GM19452 (cell line): ENCODE results near the gene CIB4.

Experiments used
- ATAC-seq: cut with Tn5 transposase; IDR thresholded peaks from one replicate; pipeline ENCODE4 v1.9.1; 2021; ENCODE audit not compliant: unreplicated experiment

CIB4 gene

DNA sequence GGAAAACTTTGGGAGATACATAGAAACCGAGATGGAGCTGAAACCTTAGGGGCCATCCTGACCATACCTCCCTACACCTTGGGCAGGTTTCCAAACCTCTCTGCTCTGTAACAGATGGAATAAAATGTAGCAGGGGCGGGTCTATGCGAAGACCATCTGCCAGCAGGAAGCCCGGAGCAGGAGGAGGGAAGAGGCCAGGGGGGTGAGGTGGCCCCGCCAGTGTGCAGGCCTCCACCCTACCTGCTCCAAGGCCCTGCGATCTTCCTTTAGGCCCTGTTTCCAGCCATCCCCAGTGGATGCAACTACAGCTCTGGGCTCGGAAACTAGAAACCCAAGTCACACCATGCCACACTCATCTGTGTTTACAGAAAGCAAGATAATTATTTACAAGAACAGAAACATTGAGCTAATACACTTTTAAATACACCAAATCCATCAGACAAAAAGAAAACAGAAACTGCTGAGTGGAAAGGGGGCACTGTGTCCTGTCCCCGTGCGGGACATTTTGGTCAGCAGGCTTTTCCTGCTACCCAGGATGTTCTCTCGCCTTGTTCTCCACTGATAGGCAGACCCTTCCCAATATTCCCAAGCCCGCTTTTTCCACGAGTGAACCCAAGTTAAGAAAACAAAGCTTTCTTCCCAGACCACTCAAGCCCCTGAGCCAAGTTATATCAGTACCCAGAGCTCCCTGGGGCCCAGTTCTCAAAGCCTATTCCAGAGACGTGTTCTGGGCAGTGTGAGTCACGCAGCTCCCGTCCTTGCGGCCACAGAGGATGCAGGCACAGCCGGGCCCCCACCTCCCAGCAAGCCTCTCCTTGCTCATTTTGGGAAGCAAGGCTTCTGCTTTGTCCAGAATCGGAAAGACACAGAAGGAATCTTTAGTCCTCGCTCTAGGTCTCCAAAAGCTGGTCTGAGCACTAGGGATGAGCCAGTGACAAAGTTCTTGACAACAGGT lies 17.3 kb downstream of the CIB4 start:
- no peak for ATAC-seq

DNA sequence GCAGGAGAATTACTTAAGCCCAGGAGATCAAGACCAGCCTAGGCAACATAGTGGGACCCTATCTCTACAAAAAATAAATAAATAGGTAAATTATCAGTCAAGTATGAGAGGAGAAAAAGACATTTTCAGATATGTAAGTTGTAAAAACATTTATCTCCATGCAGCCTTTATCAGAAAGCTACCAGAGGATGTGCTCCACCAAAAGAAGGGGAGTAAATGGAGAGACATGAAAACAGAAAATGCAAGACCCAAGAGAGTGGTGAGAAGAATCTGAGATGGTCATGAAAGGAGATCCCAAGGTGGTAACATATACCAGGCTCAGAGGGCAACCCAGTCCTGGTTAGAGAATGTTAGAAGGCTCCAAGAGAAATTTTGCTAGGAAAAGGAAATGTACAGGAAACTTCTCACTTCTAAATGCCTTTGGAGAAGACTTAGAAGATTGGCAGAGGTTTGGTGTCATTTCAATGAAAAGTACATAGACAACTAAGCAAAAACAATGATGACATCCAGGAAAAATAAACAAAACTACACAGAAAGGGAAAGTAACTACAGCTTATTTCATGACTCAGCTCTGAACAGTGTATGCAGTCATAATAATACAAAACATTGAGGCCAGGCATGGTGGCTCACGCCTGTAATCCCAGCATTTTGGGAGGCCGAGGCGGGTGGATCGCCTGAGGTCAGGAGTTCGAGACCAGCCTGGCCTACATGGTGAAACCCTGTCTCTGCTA lies 19.5 kb downstream of the CIB4 start:
- ATAC-seq, result no peak

DNA sequence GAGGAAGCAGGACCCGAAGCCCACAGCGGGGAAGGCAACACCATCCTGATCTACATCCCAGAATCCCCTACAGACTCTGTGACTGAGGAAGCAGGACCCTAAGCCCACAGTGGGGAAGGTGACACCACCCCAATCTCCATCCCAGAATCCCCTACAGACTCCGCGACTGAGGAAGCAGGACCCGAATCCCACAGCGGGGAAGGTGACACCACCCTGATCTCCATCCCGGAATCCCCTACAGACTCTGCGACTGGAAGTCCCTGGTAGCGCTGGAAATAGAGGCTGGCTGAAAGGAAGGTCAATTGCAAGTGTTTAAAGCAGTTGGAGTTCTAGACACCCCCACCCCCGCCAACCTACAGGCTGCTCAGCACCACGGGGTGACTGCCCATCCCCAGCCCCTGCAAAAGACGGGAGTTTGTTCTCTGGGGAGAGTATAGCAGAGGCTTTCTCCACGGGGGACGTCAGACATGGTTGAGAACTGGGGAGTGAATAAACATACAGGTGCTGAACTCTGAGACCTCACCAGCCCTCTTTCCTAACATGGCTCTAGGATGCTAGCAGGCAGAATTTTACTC lies 21.0 kb downstream of the CIB4 start:
- no peak for ATAC-seq

DNA sequence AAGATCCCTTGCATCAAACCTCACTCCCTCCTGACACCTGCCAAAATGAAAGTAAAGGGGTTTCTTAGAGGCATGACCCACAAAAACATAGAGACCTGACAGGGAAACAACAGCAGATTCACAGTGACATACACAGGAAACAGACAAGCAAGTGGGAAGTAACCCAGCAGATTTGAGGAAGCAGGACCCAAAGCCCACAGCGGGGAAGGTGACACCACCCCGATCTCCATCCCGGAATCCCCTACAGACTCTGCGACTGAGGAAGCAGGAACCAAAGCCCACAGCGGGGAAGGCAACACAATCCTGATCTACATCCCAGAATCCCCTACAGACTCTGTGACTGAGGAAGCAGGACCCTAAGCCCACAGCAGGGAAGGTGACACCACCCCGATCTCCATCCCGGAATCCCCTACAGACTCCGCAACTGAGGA lies 21.6 kb downstream of the CIB4 start:
- no peak for ATAC-seq

DNA sequence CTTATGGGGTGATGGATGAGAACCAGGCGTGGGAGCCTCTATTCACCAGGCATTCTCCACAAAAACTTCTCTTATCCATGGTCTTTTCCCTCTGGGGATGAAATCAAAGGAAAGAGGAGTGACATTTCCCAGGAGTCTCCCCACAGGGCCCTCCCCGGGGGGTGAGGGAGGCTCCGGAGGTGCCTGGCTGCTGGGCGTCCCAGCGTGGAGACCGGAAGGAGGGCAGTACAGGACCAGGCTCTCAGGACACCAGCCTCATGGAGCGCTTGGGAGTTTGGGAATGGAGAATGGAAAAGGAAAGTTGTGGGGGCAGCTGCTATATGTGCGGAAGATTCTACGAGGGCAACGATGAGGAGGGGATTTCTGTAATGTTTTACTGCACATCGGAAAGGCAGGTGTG lies 22.1 kb downstream of the CIB4 start:
- no peak for ATAC-seq

DNA sequence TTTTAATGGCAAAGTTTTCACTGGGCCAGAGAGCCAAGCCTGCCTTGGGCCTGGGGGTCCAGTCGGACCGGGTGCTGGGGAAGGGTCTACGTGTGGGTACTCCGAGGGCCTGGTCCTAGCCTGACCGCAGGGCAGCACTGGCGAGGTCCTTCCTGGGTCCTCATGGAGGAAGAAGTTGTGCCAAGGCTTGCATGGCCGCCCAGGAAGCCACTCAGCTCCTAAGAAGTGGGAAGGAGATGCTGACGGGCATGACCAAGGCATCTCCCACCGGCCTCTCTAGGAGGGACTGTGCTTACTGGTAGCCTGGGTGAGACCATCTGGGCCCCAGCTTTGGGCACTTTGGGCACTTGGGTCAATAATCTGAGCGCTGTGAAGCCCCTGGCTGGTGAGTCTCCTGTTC lies 22.6 kb downstream of the CIB4 start:
- no peak for ATAC-seq

DNA sequence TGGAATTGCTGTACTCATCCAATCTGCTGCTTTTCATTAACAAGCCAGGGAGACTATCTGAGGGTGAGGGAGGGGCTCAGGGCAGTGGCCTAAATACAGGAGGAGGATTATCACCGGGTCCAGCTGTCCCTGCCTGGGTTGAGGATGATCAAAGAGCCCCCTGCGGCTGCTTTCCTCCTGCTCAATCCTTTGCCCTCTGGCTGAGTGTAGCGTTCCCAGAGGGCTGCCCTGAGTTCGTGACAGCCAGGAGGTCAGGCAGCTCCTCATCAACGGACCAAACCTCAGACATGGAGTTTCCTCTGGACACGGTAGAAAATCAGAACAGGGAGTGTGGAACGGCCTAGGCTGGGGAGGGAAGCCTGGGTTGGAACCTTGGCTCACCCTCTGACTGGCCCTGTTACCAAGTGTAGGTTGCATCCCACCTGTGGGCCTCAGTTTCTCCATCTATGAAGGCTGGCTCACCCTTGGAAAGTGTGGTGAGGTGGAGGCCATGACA lies 23.5 kb downstream of the CIB4 start:
- no peak for ATAC-seq

DNA sequence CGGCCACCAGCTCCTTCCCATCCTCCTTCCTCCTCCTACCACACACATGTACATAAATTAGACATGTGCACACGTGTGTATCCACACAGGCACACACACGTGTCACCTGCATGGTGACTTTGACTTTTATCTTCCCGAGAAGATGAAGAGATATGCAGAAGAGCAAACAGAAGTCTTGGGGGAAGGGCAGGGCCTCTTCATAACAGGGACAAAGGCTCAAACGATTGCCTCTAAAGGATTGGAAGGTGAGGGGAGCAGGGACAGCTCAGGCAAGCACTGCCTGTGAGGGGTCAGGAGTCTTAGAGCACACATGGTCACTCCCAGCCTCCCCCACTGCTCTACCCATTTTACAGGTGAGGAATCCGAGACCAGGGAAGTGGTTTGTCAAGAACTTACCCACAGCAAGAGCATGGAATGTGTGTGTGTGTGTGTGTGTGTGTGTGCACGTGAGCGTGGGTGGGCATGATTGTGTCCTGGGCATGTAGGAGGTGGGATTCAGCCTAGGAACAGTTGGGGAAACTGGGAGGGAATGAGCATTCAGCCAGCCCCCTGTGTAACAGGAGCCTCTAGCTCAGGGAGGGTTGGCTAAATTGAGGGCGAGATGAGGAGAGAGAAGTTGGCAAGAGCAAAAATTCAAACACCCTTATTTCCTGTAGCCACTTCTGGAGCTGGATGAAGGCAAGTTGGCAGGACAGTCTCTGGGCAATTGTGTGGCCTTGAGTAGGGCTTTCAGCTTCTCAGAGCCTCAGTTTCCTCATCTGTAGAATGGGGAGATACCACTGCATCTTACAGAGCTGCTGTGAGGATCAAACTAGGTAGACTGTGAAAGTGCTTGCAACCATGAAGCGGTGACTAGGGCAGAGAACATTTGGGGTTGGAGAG lies 24.2 kb downstream of the CIB4 start:
- no peak for ATAC-seq

DNA sequence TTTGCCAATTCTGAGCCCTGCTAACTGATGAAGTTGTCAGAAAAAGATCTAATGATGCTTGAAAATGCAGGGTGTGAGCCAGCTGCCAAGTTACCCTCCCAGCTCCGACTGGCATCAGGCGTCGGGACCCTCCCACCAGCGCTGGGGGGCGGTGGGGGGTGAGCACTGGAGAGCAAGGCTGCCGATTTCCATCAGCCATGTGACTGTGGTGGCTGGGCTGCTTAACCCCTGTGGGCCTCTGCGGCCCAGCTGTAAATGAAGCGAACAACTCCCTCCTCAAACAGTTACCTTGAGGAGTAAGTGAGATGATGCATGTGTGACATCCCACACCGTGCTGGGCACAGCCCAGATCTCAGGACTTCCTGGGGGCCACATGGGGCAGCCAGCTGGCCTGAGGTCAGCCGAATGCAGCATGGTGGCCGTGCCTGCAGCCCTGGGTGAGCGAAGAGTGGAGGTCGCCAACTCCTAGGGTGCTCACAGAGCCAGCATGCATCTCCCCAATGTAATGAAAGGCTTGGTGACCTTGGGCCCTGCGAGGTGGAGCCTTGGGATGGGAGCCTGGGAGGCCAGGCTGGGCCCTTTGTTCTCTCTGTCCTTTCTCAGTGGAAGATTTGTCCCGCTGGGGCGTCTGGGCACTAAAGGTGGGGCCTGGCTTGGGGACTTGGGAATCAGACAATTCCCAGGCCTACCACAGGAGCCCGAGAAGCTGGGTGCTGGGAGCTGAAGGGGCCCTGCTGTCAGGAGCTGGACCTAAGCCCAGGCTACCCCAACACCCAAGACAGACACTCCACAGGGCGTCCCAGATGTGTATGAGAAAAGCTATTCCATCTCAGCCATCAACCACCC lies 25.1 kb downstream of the CIB4 start:
- no peak for ATAC-seq

DNA sequence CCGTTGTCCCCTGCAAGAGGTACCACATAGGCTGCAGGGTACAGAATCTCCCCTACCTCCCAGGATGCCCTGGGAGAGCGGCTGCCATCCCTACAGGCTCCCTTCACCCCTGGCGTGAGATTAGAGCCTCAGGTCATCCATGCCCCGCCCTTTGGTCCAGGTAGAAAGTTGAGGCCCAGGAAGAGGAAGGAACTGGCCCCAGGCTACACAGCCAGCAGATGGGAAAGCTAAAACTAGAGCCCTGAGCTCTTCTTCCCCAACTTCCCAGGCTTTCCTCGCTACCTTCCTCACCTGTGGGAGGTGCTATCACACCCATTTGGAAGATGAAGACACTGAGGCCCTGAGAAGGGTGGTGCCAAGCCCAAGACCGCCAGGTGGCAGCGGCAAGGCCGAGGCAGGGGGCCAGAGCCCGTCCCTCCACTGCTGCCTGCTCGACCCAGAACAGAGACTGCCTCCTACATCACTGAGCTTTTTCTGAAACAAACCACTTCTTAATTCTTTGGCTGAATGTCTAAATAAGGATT lies 25.8 kb downstream of the CIB4 start:
- no peak for ATAC-seq

DNA sequence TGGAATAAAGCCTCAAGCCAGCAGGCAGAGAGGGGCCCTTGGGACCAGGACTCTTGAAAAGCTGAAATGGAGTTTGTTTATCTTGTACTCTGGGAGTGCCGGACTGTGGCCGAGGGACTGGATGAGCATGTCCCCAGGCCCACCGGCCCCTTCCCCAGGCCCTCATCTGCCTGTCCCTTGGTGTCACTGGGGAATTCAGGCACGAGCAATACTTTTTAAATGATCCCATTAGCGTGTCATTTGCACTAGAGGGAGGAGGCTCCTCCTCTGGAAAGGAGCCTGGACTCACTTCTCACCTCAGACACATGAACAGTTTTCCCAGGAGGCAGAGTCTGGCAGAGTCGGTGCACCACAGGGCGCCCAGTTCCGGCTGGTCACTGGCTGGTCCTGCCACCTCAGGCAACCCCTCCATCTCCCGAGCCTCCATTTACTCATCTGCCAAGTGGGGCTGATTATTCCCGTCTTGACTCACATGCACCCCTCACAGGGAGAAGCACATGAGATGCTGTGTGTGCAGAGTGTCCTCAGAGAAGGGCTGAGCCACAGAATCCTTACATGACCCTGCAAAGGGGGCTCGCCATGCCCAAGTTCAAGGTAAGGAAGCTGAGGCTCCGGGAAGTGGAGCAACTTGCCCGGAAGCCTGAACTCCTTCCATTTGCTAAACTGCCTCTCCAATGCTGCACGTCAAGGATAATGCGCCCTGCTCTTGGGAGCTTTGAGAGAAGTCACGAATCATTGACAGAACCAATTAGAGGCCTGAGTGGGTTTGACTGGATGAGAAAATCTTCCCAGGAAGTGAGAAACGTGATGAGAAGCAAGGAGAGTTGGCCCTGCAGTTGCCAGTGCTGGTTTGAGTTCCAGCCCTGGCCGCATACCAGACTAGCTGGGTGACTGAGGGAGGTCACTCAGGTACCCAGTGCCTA lies 26.7 kb downstream of the CIB4 start:
- ATAC-seq, result no peak

DNA sequence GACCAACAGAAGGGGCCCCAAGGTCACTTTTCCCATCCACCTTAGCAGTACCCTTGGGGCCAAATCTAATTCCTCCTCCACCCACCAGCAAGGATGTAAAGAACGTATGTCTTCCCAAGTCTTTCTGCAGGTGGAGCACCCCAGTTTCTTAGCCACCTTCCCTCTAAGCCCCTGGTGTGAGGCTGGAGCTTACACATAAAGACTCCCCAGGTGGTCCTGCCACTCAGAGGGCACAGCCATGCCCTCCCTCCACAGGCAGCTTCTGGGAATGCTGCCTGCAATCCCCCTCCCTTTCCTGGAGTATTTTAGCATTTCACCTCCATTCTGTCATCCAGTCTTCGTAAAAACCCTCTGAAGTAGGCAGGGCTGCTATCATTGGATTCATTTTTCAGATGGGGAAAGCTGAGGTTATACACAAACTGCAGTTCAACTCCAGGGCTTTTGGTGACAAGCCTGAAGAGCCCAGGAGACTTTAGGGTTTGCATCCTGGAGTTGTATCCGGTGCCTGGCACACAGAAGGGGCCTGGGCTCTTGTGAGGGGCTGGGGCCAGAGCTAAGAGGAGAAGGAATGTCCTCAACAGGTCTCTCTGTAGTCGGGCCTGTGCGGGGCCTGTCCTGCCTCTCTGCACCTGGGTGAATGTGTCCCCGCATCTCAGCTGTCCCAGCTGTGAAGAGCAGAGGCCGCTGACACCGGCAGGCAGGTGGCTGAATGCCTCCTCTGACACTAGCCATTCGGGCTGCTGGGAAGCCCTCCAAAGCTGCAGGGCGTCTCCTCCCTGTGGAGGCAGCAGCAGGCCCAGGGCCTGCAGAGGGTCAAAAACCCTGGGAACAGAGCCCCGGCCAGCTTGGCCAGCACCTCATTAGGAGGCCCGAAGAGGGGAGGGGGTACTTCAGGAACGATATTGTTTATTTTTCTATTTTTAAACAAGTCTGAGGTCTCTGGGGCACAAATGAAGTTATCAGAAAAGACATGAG lies 27.6 kb downstream of the CIB4 start:
- ATAC-seq, result no peak

DNA sequence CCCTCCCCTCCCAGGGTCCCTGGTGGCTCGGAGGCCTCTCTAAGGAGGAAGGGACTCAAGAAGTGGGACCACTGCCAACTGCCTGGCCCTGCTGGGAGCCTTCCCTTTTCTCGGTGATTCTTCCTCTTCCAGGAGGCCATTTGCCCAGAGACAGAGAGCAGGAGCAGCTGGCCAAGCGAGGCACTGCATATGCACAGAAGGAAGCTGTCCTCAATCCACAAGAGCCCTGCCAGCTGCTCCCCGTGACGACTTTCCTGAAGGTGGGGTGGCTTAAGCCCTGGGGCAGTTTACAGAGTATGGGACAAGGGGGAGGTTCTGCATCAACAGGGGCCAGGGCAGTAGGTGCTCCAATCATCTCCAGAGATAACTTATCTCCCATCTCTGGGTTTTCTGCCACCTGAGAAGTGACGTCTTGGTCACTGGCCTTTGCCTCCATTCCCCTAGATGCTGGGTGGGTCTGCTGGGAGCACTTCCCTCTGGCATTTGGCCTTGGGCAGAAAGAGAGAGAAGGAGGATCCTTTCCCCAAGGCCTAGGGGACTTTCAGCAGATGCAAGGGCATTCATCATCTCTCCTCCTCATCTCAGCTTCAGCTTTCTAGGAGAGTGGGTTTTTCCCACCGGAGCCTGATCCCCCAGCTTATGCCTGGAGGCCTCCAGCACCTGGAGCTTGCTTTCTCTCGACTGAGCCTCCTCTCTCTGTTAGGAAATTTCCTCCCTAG lies 28.5 kb downstream of the CIB4 start:
- no peak for ATAC-seq

DNA sequence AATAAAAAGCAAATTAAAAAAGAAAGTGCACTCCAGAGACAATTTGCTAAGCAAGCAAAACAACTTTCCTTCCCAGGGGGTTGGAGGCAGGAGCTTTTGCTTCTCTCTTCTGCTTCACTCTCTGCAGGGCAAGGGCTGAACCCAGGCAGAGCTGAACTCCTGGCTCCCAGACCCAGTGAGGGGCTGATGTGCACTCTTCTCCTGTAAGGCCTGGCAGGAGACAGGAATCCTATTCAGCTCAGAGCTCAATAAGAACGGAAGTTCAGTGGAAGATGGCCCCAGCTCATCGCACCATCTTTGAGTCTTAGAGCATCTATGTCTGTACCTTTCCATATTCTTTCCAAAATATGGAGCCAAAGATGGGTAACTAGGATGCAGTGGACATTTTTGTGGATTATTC lies 29.1 kb downstream of the CIB4 start:
- no peak for ATAC-seq

DNA sequence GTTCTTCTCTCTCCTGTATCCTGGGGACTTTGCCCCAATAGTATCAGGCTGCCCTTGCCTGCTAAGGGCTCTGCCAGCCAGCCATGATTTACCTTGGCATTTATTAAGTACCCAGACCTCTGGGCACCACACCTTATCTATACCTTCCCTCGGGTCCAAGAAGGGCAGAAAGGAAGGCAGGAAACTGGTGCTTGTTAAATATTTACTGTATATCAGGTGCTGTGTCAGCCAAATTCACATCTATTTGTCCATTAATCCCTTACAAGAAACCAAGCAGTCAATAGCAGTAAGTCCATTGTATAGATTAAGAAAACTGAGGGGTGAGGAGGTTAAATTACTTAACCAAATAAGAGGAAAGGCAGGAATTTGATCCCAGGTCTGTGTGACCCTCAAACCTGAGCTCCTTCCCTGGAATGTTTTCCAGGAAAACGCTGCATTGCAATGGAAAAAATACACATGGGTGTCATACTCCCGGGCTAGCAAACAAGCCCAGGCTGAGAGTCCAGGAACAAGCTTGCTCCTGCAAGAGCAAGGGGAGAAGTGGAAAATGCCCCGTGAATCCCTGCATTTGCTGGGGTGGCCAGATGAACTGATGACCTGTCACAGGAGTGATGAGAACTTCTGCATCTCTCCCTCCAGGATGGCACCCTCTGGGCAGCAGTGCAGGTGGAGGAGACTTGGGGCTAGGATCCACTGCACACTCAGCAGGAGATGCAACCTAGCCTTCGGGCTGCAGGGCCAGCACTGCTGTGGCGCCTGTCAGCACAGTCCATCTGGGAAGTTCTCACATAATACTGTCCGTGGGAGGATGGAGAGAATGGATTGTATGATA lies 30.4 kb downstream of the CIB4 start:
- ATAC-seq, result no peak

DNA sequence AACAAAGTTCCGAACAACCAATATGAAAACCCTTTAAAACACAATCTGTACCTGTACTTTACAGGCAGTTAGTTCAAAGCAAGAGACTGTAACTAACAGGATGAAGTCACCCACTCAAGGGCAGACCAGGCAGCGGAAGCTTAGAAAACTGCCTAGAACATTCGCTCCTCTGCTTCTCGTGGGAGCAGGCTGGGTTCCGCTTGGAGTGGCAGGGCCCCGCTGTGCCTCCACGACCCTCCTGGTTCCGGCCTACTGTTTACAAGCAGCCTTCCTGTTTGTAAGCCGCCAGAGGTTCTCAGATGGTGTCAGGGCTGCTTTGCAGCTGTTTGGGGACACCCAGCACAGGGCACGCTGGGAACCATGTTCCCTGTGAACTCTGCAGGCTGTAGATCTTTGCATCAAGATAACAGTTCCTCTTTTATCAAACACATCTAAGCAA lies 31.3 kb downstream of the CIB4 start:
- ATAC-seq, result no peak
